Body of pancreas (tissue), 4 donors: ENCODE measurements around the gene RECQL5. TPM values are rescaled to one million over a fixed set of nuclear protein-coding genes. Genes with fewer than 3 reads are reported as not detected.

Experiments
- ATAC-seq: fragments of 150-250 bp; one replicate; pipeline ENCODE4 v1.9.1; 2016
- DNase-seq, 4 donors: peaks; one replicate each; pipeline ENCODE4 v3.0.0-alpha.2; 2019
- H3K27ac ChIP-seq, 4 donors: fragments of 200-600 bp; sonication (generic); 1 replicate in 3 of 4; 2 replicates in 1 of 4; pipeline versions ENCODE4 v1.5.1 to v1.6.1; 2016 to 2019; ENCODE audit warnings: mild to moderate bottlenecking in 1 of 4, mixed read lengths in 1 of 4, moderate library complexity in 1 of 4
- H3K27me3 ChIP-seq, 2 donors: fragments of 200-600 bp; sonication (generic); one replicate each; pipeline ENCODE4 v1.6.0; 2016; ENCODE audit warnings: mild to moderate bottlenecking in 1 of 2
- H3K36me3 ChIP-seq, 2 donors: fragments of 200-600 bp; sonication (generic); replicated peaks in 1 of 2; 2 replicates each; pipeline ENCODE4 v1.5.1; 2016; ENCODE audit warnings: low read depth in 2 of 2; ENCODE audit not compliant: insufficient read depth in 1 of 2
- H3K4me1 ChIP-seq: fragments of 200-600 bp; sonication (generic); one replicate; pipeline ENCODE4 v1.6.0; 2016
- H3K4me3 ChIP-seq, 2 donors: fragments of 200-600 bp; sonication (generic); 1 replicate in 1 of 2; 2 replicates in 1 of 2; pipeline ENCODE4 v1.5.1; 2016 to 2019
- H3K9me3 ChIP-seq, 3 donors: fragments of 200-600 bp; sonication (generic); 1 replicate in 2 of 3; 2 replicates in 1 of 3; pipeline ENCODE4 v1.5.1; 2016
- POLR2A ChIP-seq, 3 donors: fragments of 450-650 bp; IDR thresholded peaks; one replicate each; pipeline ENCODE4 v1.6.1; 2016; ENCODE audit warnings: antibody characterized with exemption in 3 of 3, mild to moderate bottlenecking in 2 of 3
- WGBS, 2 donors: methylation state at CpG; one replicate each; pipeline ENCODE4 v1.1.5; 2017; 5-methylcytosine and 5-hydroxymethylcytosine counted together
- intact Hi-C: fragments of 100-400 bp; cut with DNase I; formaldehyde crosslinking; loops from one replicate; pipeline ENCODE4 v1.15.1; 2023
- total RNA-seq, 2 donors: library from RNA; depleted of rRNA; stranded (reverse); fragments of >200 nt; gene quantifications; one replicate each; pipeline ENCODE4 v1.1.0, GENCODE V29; 2016
- TF ChIP-seq, protein P1 (sequence below), 7 experiments: fragments of 450-650 bp in 4 of 7; fragments of 200-600 bp in 3 of 7; sonication (generic) in 3 of 7; IDR thresholded peaks; one replicate each; pipeline ENCODE4 v1.5.1; 2016 to 2019; ENCODE audit warnings: antibody characterized with exemption in 7 of 7

RECQL5 gene
- total RNA-seq, 2 donors from 2014 or later, result 8.6 to 38.6 TPM

DNA sequence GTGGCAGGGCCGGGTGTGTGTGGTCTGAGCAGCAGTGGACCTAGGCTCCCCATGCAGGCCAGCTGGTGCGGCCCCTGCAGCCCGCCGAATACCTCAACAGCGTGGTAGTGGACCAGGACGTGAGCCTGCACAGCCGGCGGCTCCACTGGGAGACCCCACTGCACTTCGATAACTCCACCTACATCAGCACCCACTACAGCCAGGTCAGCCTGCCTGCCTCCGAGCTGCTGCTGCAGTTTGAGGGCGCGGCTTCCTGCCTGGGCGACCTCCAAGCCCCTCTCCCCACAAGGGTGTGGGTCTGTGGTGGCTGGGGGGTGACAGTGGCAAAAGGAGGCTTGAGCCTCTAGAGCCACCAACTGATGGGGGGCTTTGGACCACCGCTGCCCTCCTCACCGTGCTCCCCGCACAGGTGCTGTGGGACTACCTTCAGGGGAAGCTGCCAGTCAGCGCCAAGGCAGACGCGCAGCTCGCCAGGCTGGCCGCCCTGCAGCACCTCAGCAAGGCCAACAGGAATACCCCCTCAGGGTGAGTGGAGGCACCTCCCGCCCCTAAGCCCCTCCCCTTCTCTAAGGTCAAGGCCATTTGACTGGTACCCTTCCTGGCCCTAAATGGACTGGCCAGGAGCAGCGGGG, 42.1 kb downstream of the RECQL5 start:
- Histone ChIP-seq H3K4me1 (no peaks in the 10 kb centered on the region), H3K4me3 (no peak overlapping the region), H3K36me3 (no peaks in the 10 kb centered on the region), H3K27me3 (no peaks in the 10 kb centered on the region), H3K27ac (no peak overlapping the region), H3K9me3 (no peaks in the 10 kb centered on the region)
- no peak for TF ChIP-seq POLR2A (IDR thresholded peaks at IDR 0.05)
- TF ChIP-seq, protein P1, sequence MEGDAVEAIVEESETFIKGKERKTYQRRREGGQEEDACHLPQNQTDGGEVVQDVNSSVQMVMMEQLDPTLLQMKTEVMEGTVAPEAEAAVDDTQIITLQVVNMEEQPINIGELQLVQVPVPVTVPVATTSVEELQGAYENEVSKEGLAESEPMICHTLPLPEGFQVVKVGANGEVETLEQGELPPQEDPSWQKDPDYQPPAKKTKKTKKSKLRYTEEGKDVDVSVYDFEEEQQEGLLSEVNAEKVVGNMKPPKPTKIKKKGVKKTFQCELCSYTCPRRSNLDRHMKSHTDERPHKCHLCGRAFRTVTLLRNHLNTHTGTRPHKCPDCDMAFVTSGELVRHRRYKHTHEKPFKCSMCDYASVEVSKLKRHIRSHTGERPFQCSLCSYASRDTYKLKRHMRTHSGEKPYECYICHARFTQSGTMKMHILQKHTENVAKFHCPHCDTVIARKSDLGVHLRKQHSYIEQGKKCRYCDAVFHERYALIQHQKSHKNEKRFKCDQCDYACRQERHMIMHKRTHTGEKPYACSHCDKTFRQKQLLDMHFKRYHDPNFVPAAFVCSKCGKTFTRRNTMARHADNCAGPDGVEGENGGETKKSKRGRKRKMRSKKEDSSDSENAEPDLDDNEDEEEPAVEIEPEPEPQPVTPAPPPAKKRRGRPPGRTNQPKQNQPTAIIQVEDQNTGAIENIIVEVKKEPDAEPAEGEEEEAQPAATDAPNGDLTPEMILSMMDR (IDR thresholded peaks at IDR 0.05), result no peak
- 60 to 81% methylated on average over 3 to 20 of the region's 23 CpGs for WGBS, 2 donors
- DNase-seq (no peak), ATAC-seq (no peak)
- intact Hi-C loops, result no loop called here

DNA sequence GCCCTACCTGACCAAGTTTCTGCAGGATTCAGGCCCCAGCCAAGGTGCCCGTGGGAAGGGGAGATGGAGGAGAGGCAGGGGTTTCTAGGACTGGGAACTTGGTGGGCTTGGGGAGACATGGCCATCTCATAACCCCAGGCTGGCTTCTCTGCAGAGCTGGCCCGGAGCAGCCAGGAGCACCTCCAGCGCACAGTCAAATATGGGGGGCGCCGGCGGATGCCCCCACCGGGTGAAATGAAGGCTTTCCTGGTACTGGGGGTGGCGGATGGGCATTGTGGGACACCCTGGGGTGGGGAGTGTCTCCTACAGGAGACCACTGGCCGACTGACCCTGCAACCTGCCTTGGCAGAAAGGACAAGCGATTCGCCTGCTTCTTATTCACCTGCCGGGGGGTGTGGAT, 42.9 kb downstream of the RECQL5 start:
- ATAC-seq (no peak), DNase-seq (no peak)
- intact Hi-C loops, result no loop called here
- WGBS, 2 donors, result 78 to 82% methylated on average over 12 of the region's 12 CpGs
- Histone ChIP-seq H3K4me1 (no peaks in the 10 kb centered on the region), H3K4me3 (no peak overlapping the region), H3K27ac (no peak overlapping the region), H3K9me3 (no peaks in the 10 kb centered on the region), H3K27me3 (no peaks in the 10 kb centered on the region), H3K36me3 (no peaks in the 10 kb centered on the region)
- TF ChIP-seq, protein P1 (IDR thresholded peaks at IDR 0.05), result no peak
- no peak for TF ChIP-seq POLR2A (IDR thresholded peaks at IDR 0.05)

DNA sequence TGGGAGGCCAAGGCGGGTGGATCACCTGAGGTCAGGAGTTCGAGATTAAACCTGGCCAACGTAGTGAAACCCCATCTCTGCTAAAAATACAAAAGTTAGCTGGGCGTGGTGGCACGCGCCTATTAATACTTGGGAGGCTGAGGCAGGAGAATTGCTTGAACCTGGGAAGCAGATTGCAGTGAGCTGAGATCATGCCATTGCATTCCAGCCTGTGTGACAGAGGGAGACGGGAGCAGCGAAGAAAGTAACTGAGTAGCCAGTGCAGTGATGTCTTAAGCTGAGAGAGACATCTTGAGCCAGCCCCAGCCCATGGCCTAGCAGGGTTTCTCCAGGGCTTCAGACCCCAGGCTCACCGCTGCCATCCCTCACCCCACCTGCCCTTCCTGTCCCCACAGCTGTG, 43.6 kb downstream of the RECQL5 start:
- TF ChIP-seq, protein P1 (IDR thresholded peaks at IDR 0.05), result no peak
- no peak for TF ChIP-seq POLR2A (IDR thresholded peaks at IDR 0.05)
- no peak overlapping the region for H3K4me3 ChIP-seq
- no peaks in the 10 kb centered on the region for H3K9me3 ChIP-seq
- 70 to 74% methylated on average over 9 of the region's 9 CpGs for WGBS, 2 donors
- no peaks in the 10 kb centered on the region for H3K36me3 ChIP-seq
- ATAC-seq (no peak), DNase-seq (no peak)
- no peaks in the 10 kb centered on the region for H3K4me1 ChIP-seq
- H3K27me3 ChIP-seq, result no peaks in the 10 kb centered on the region
- H3K27ac ChIP-seq, result no peak overlapping the region
- intact Hi-C loops, result no loop called here

DNA sequence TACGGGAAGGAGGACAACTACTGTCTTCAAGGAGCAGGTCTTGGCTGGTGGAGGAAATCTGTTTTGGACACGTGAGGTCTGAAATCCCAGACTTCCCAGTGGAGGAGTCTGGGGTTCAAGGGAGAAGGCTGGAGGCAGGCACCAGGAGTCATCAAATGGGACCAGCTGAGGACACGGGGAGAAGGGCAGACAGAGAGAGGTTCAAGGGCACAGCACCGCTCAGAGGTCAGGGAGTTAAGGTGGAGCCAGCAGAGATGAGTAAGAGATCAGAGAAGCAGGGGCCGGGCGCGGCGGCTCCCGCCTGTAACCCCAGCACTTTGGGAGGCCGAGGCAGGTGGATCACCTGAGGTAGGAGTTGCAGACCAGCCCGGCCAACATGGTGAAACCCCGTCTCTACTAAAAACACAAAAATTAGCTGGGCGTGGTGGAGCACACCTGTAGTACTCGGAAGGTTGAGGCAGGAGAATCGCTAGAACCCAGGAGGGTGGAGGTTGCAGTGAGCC, 44.1 kb downstream of the RECQL5 start:
- Histone ChIP-seq H3K36me3 (no peaks in the 10 kb centered on the region), H3K4me1 (no peaks in the 10 kb centered on the region), H3K27ac (no peak overlapping the region), H3K27me3 (no peaks in the 10 kb centered on the region), H3K4me3 (no peak overlapping the region), H3K9me3 (no peaks in the 10 kb centered on the region)
- ATAC-seq, result no peak
- 64 to 68% methylated on average over 15 of the region's 15 CpGs for WGBS, 2 donors
- DNase-seq, result no peak
- intact Hi-C loops, result no loop called here
- no peak for TF ChIP-seq POLR2A (IDR thresholded peaks at IDR 0.05)
- TF ChIP-seq, protein P1 (IDR thresholded peaks at IDR 0.05), result no peak

DNA sequence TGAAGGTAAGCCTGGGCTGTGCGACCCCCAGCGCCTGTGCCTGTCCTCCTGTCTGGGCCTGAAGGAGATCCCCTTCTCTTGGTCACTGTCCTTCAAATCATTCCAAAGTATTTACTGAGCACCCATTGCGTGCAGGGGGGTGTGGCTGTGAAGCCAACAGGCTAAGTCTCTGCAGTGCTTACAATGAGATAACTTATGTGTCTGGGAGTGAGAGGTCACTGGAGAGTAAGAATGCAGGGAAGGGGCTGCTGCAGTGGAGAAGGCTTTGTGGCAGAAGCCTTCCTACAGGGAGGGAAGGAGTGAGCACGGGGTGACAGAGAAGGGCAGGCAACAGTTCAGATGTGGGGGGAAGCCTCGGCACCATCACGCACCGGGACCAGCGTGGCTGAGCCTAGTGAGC, 44.9 kb downstream of the RECQL5 start:
- H3K9me3 ChIP-seq, result no peaks in the 10 kb centered on the region
- DNase-seq, result no peak
- H3K4me1 ChIP-seq, result no peaks in the 10 kb centered on the region
- ATAC-seq, result no peak
- H3K4me3 ChIP-seq, result no peak overlapping the region
- WGBS, 2 donors, result 67 to 74% methylated on average over 6 to 8 of the region's 8 CpGs
- intact Hi-C loops, result no loop called here
- H3K36me3 ChIP-seq, result no peaks in the 10 kb centered on the region
- H3K27me3 ChIP-seq, result no peaks in the 10 kb centered on the region
- TF ChIP-seq, protein P1 (IDR thresholded peaks at IDR 0.05), result no peak
- TF ChIP-seq POLR2A (IDR thresholded peaks at IDR 0.05), result no peak
- H3K27ac ChIP-seq, result no peak overlapping the region
